NB4 (cell line): ENCODE measurements around the gene ASGR2.
"Not testable (repeated sequence)": the region's sequence is repeated elsewhere in the genome, so short reads cannot be mapped to it uniquely, and the experiment has no call there.

ENCODE experiments used
- DNase-seq: peaks from one replicate; pipeline ENCODE4 v3.0.0; 2010; ENCODE audit warnings: low read depth
- H3K4me3 ChIP-seq: one replicate; pipeline ENCODE4 v1.5.1; 2011; ENCODE audit warnings: mild to moderate bottlenecking, low read depth, low read length, moderate library complexity
- MYC ChIP-seq: IDR thresholded peaks from 2 replicates; pipeline ENCODE4 v1.6.1; 2011; ENCODE audit warnings: low read depth, low read length
- POLR2A ChIP-seq: IDR thresholded peaks from 2 replicates; pipeline ENCODE4 v1.6.1; 2011; ENCODE audit warnings: mild to moderate bottlenecking; ENCODE audit not compliant: insufficient read length; ENCODE audit errors: extremely low read depth
- TF ChIP-seq, protein P1 (sequence below): IDR thresholded peaks from 2 replicates; pipeline ENCODE4 v1.6.1; 2011; ENCODE audit warnings: low read depth, low read length
- TF ChIP-seq, protein P2 (sequence below): IDR thresholded peaks from one replicate; pipeline ENCODE4 v1.5.1; 2012; ENCODE audit warnings: low read depth, low read length

ASGR2 gene

DNA sequence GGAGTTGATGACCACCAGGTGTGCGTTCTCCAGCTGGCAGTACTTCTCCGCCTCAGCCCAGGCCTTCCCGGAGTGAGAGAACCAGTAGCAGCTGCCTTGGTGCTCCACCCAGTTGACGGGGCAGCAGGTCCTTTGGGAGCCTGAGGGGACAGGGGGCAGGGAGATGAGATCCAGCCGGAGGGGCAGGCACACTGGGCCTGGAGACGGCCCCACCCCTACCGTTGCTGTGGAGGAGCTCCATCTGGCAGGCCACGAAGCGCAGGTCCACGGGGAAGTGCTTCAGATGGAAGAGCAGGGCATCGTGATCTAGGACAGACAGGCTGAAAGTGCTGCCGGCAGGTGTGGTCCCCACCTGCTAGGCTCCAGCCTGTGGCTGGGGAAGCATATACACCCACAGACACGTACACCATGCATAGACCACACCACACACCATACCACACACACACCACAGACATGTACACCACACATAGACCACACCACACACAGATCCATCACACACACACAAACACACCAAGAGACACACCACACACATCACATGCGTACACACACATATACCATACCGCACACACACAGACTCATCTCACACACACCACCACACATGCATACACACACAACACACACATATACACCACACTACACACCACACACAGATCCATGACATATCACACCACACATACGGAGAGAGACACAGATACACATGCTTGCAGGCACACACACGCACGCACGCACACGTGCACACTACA lies 7.4 kb downstream of the ASGR2 start:
- no peak for DNase-seq
- no peak overlapping the region for H3K4me3 ChIP-seq
- TF ChIP-seq POLR2A = no peak
- TF ChIP-seq, protein P1, sequence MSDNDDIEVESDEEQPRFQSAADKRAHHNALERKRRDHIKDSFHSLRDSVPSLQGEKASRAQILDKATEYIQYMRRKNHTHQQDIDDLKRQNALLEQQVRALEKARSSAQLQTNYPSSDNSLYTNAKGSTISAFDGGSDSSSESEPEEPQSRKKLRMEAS = no peak
- no peak for TF ChIP-seq MYC
- TF ChIP-seq, protein P2, sequence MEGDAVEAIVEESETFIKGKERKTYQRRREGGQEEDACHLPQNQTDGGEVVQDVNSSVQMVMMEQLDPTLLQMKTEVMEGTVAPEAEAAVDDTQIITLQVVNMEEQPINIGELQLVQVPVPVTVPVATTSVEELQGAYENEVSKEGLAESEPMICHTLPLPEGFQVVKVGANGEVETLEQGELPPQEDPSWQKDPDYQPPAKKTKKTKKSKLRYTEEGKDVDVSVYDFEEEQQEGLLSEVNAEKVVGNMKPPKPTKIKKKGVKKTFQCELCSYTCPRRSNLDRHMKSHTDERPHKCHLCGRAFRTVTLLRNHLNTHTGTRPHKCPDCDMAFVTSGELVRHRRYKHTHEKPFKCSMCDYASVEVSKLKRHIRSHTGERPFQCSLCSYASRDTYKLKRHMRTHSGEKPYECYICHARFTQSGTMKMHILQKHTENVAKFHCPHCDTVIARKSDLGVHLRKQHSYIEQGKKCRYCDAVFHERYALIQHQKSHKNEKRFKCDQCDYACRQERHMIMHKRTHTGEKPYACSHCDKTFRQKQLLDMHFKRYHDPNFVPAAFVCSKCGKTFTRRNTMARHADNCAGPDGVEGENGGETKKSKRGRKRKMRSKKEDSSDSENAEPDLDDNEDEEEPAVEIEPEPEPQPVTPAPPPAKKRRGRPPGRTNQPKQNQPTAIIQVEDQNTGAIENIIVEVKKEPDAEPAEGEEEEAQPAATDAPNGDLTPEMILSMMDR = no peak

DNA sequence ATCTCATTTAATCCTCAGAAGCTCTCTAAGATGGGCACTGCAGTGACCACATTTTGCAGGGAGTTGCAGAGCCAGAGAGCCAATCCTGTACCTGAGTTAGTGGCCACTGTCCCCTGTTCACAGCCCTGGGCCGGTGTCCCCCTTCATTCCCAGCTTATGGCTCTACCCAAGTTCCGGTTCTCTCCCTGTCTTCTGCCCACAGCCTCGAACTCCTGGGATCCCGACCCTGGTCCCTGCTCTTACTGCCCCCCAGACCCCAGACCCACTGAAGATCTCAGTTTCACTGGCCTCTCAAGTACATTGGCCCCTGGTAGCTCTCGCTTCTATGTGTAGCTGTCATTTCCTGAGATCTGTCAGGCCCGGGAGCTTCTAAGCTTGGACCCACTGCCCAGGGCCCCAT lies 12.2 kb downstream of the ASGR2 start:
- DNase-seq = no peak
- TF ChIP-seq, protein P1 = no peak
- TF ChIP-seq POLR2A (no peak), MYC (no peak)
- TF ChIP-seq, protein P2 = no peak
- H3K4me3 ChIP-seq = no peak overlapping the region

DNA sequence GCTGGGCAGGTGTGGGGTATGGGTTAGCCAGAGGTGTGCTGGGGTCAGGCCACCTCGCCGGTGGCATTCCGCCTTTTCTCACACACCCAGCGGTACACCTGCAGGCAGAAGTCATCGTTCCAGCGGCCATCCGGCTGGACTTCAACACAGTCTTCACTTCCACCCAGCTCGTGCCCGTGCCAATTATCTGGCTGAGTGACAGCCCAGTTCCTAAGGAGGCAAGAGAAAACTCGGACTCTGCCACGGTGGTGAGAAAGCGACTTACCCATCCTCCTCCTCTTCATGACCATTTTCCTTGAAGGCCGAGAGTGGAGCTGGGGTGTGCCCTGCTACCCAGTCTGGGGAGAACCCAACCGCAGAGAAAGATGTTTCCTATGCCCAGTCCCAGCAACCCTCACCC lies 13.1 kb downstream of the ASGR2 start:
- TF ChIP-seq, protein P2 = no peak
- TF ChIP-seq POLR2A (no peak), MYC (no peak)
- TF ChIP-seq, protein P1 = no peak
- DNase-seq = no peak
- no peak overlapping the region for H3K4me3 ChIP-seq

DNA sequence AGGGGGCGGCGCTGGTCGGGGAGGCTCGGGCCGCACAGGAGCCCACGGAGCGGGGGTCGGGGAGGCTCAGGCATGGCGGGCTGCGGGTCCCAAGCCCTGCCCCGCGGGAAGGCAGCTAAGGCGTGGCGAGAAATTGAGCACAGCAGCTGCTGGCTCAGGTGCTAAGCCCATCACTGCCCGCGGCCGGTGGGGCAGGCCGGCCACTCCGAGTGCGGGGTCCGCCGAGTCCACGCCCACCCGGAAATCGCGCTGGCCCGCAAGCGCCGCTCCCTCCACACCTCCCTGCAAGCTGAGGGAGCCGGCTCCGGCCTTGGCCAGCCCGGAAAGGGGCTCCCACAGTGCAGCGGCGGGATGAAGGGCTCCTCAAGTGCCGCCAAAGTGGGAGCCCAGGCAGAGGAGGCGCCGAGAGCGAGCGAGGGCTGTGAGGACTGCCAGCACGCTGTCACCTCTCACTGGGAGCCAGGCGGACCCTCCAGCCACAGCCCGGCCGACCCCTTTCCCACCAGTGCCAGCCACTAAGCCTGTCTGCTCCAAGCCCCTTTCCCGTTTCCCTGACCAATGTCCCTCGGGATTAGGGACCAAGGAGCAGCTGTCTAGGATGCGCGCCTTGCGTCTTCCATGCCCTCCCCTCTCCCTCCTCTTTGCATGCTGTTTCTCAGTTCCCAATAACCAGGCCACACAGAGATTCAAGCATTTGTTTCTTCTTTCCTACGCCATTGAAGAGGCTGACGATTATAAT lies 13.8 kb downstream of the ASGR2 start:
- H3K4me3 ChIP-seq, DNase-seq: not testable (repeated sequence)

DNA sequence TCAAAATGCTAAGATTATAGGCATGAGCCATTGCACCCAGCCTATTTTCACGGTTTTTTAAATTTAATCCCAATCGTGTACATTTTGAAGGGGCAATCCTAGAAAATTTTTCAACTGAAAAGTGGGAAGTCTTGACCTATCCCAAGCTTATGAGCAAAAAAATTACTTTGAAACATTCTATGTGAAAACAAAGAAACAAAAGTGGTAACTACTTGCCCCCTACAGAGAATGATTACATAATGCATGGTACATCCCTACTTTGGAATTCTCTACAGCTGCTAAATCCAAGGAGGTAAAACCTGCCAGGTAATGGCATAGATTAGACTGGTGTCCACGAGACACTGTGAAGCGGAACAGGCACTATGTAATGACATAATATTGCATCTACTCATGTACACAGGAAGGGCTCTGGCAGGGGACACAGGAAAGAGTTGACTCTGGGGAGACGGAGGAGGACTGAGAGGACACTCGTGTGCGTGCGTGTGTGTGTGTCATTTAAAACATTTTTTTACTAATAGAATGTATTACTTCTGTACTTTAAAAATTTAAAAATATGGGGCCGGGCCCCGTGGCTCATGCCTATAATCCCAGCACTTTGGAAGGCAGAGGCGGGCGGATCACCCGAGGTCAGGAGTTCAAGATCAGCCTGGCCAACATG lies 15.7 kb downstream of the ASGR2 start:
- H3K4me3 ChIP-seq = no peak overlapping the region
- DNase-seq = no peak
- TF ChIP-seq MYC = no peak
- TF ChIP-seq, protein P2 = no peak
- TF ChIP-seq POLR2A = no peak
- TF ChIP-seq, protein P1 = no peak

DNA sequence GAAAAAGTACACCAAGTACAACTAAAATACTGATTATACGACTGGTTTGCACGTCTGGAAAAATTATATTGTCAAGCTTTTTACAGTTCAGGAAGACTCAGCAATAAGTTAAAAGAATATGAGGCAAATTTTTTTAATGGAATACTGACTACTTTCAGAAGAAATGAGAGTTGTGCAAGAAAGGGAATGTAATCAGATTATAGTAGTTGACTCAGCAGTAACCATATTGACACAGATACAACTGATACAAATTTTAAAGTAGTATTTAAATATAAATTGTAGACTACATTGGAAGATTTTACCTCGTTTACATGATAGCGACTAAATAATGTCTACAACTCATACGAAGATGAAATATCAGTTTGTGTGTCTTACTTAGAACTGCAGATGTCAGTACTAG lies 16.7 kb downstream of the ASGR2 start:
- TF ChIP-seq, protein P2 = no peak
- TF ChIP-seq MYC = no peak
- TF ChIP-seq, protein P1 = no peak
- TF ChIP-seq POLR2A = no peak
- no peak for DNase-seq
- H3K4me3 ChIP-seq = no peak overlapping the region
